WI38 (cell line): ENCODE measurements around the gene NDUFB4.

Source experiments
- H3K4me3 ChIP-seq: 2 replicates; pipeline ENCODE4 v1.5.1; 2011; ENCODE audit warnings: low read depth, mild to moderate bottlenecking, control low read depth, low read length
- CTCF ChIP-seq: IDR thresholded peaks from 2 replicates; pipeline ENCODE4 v1.5.1; 2012; ENCODE audit warnings: low read depth, mild to moderate bottlenecking, control low read depth, low read length

NDUFB4 gene

DNA sequence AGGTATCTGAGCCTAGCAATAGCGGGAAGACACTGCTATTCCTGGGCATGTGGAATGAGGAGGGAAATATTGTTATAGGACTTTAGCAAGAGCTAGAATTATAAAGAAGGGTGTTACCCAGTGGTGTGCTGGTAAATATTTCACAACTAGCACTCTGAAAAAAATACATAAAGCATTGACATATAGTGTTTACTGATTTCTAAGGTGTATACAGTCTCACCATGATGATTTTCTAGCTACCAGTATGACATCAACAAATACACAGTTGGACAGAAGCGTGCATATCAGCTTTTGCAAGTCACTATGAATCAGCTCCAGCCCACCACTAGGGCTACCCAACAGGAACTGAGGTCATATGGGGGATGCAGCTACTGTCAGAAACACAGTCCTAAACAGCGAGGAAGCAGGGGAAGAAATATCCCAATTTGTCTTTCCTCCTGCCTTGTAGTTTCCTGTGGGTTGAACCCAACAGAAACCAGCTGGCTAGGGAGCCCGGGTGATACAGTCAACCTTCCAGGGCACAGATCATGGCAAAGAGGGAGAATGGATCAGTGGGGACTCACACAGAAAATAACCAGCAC is 46.3 kb downstream of the NDUFB4 start:
- no peak overlapping the region for H3K4me3 ChIP-seq
- TF ChIP-seq CTCF, result no peak

GRCh38 chr3:120645083-120645845 is 49.1 kb downstream of the NDUFB4 start:
- TF ChIP-seq CTCF, result no peak
- H3K4me3 ChIP-seq, result no peak overlapping the region

DNA sequence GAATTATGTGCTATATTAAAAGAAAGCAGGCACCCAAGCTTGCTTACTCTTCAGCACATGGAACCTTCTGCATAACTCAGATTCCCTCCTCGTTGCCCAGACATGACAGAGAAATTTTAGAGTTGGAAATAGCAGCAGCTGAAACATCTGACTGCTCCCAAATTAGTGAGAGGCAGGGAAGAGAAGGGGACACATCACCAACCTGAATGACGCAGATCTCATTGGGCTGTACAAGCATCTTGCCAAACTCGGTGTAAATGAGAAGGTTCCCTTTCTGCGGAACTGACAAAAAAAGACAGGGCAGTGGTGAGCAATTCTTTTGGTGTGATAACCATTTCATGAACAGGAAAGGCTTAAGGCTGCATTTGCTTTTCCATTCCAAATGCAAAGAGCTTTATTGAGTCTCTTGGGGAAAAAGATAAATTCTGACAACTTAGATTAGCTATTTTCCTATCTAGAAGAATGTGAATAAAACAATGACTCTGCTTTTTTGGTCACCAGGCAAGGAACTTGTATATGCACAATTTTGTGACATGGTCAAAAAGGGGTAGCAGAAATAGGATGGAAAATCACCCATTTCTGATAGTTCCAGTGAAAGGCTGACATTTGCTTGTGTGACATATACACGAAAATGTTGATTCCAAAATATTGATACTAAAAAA is 50.8 kb downstream of the NDUFB4 start:
- no peak for TF ChIP-seq CTCF
- no peak overlapping the region for H3K4me3 ChIP-seq

DNA sequence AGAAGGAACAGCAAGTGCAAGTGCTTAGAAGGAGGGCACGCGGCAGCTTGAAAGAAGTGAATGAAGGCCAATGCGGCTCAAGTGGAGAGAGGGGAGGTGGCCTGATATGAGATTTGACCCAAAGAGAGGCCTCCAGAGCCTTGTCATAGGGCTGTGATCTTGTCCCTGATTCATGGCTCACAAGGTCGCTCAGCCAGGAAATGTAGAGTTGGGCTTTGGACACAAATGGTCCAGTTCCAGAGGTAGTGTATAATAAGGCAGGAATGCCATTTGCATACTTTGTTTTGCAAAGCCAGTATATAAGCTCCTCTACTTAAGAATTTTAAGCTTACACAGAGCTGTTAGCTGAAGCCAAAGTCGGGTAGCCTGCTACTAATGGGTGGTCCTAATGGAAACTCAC is 52.2 kb downstream of the NDUFB4 start:
- TF ChIP-seq CTCF, result no peak

GRCh38 chr3:120649830-120650233 is 53.7 kb downstream of the NDUFB4 start:
- no peak for TF ChIP-seq CTCF
- no peak overlapping the region for H3K4me3 ChIP-seq

More for the DNA sequence above, 52.2 kb downstream of the NDUFB4 start:
- H3K4me3 ChIP-seq, result no peak overlapping the region

- H3K4me3 ChIP-seq, result no peak overlapping the region
- TF ChIP-seq CTCF, result no peak
Measured at GRCh38 chr3:120650311-120650710, 54.2 kb downstream of the NDUFB4 start.
